Hepatocyte (in vitro differentiated cells): ENCODE results near the gene PKP4.

Source experiments
- CTCF ChIP-seq: fragments of 200-600 bp; sonication (generic); IDR thresholded peaks from 2 replicates; pipeline ENCODE4 v1.5.1; 2016; ENCODE audit warnings: antibody characterized with exemption, mild to moderate bottlenecking; ENCODE audit not compliant: poor library complexity
- EZH2 ChIP-seq: fragments of 200-600 bp; sonication (generic); IDR thresholded peaks from 2 replicates; pipeline ENCODE4 v1.6.1; 2016; ENCODE audit warnings: antibody characterized with exemption, mild to moderate bottlenecking, borderline replicate concordance

- TF ChIP-seq CTCF: no peak
- no peak for TF ChIP-seq EZH2
These were observed 211.4 kb downstream of the PKP4 start for GRCh38 chr2:158668001-158668765.
